ENCODE results near the gene TPCN1. TPM values are rescaled to one million over a fixed set of nuclear protein-coding genes. Genes with fewer than 3 reads are reported as not detected.

TPCN1 gene
- total and polyA plus RNA-seq, 2 experiments from 2014 or later, result 14.4 to 16.2 TPM

- ATAC-seq, result peak; percentile 18
- DNase-seq (ENCODE audit: low spot score), result no peak
- H3K4me3 ChIP-seq, result no peak overlapping the region
- H3F3A ChIP-seq (replicated peaks; ENCODE audit: low read depth), result 0 out of 2 replicates have a peak, but pooled peaks cover 3% of the 10 kb centered on the region
- no peak overlapping the region for H3K4me2 ChIP-seq
- H4K20me1 ChIP-seq (replicated peaks; ENCODE audit: insufficient read depth), result no peaks in the 10 kb centered on the region
- H3K79me2 ChIP-seq (replicated peaks; ENCODE audit: insufficient read depth), result no peaks in the 10 kb centered on the region
- Mint-ChIP-seq H3K9me3 (no peaks in the 10 kb centered on the region; the same call in 2 of the 3 replicates), H3K27ac (peak overlapping the region; percentile 40; the same call in 1 of the 2 replicates), H3K36me3 (ENCODE audit: low read depth) (peaks cover 10% of the 10 kb centered on the region; the same call in 2 of the 3 replicates), H3K4me3 (no peak overlapping the region), H3K27me3 (ENCODE audit: insufficient read depth, low read depth, poor library complexity) (peaks cover 13% of the 10 kb centered on the region), H3K4me1 (peaks cover 26% of the 10 kb centered on the region)
- H3K4me1 ChIP-seq (ENCODE audit: insufficient read depth), result peaks cover 12% of the 10 kb centered on the region; the same call in 1 of the 2 replicates
- H2AFZ ChIP-seq, result no peak overlapping the region
- no peak overlapping the region for H3K27ac ChIP-seq (ENCODE audit: low read depth)
- no peaks in the 10 kb centered on the region for H3K36me3 ChIP-seq (ENCODE audit: insufficient read depth)
- H3K9me2 ChIP-seq (ENCODE audit: insufficient read depth), result no peaks in the 10 kb centered on the region
- TF ChIP-seq ETS1 (IDR thresholded peaks at IDR 0.05) (no peak), ZNF462 (CRISPR knock-in tag; IDR thresholded peaks at IDR 0.05) (no peak), ZNF114 (CRISPR knock-in tag; IDR thresholded peaks at IDR 0.05) (no peak), CTCF (conservative IDR thresholded peaks at IDR 0.05; ENCODE audit: low read depth in 2 of 2) (no peak), CREB1 (CRISPR knock-in tag; IDR thresholded peaks at IDR 0.05; ENCODE audit: low read depth) (no peak), ZNF331 (CRISPR knock-in tag; IDR thresholded peaks at IDR 0.05; ENCODE audit: low read depth) (no peak), POLR2AphosphoS5 (IDR thresholded peaks at IDR 0.05; ENCODE audit: low read depth) (no peak)
- H3K27me3 ChIP-seq (ENCODE audit: insufficient read depth), result no peaks in the 10 kb centered on the region
Observed at GRCh38 chr12:113298861-113299545, 77.7 kb downstream of the TPCN1 start.
